ENCODE results near the gene GDA.
A peak's percentile ranks its signal among the peaks of the same experiment; 100 is the strongest.

Gene GDA

DNA sequence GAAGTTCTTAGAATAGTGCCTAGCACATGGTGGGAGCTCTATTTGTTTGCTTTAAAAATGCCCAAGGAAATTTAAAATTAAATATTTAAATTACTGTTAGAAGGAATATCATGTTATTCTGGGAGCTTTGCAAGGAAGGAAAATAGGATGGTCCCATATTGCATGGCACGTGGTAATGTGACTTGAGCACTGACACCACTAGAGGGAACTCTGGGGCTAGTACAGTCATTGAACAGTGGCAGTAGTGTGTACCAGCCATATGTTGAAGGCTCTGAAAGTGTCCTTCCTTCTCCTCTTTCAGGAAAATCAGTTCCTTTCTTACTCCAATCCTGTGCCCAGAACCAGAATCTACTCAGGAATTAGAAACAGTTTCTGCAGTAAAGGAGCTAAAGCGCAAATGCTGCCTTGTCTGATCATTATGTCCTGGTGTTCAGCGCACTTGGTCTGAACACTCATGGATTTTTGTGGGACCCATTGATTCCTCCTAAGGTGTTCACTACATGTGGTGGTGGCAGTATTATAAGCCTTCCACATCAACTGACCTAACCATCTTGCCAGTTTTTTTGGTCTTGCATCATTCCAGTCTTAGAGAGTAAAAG, 54.1 kb downstream of the GDA start:
- Histone ChIP-seq H3K79me2 (ENCODE audit: low read length) (no peaks in the 10 kb centered on the region), H3K9me2 (replicated peaks; ENCODE audit: insufficient read depth, low read length) (no peaks in the 10 kb centered on the region), H3K4me3 (ENCODE audit: low read length) (no peak overlapping the region), H3K27ac (ENCODE audit: low read length) (no peak overlapping the region), H3K9me3 (replicated peaks; ENCODE audit: insufficient read depth, low read length) (no peaks in the 10 kb centered on the region), H4K20me1 (ENCODE audit: insufficient read depth, low read length) (no peaks in the 10 kb centered on the region), H3K27me3 (replicated peaks; ENCODE audit: insufficient read depth, low read length) (no peaks in the 10 kb centered on the region), H3K4me1 (ENCODE audit: low read length) (peaks cover 11% of the 10 kb centered on the region), H3F3A (ENCODE audit: insufficient read depth, low read length) (no peaks in the 10 kb centered on the region), H3K36me3 (replicated peaks; ENCODE audit: insufficient read depth, low read length) (no peaks in the 10 kb centered on the region), H2AFZ (ENCODE audit: low read length) (0 out of 2 replicates have a peak overlapping the region, but pooled peaks have one; percentile 14), H3K9ac (ENCODE audit: low read length) (no peak overlapping the region), H3K4me2 (ENCODE audit: low read depth, low read length) (no peak overlapping the region)
- peak; percentile 54 for DNase-seq
- TF ChIP-seq, protein P1, sequence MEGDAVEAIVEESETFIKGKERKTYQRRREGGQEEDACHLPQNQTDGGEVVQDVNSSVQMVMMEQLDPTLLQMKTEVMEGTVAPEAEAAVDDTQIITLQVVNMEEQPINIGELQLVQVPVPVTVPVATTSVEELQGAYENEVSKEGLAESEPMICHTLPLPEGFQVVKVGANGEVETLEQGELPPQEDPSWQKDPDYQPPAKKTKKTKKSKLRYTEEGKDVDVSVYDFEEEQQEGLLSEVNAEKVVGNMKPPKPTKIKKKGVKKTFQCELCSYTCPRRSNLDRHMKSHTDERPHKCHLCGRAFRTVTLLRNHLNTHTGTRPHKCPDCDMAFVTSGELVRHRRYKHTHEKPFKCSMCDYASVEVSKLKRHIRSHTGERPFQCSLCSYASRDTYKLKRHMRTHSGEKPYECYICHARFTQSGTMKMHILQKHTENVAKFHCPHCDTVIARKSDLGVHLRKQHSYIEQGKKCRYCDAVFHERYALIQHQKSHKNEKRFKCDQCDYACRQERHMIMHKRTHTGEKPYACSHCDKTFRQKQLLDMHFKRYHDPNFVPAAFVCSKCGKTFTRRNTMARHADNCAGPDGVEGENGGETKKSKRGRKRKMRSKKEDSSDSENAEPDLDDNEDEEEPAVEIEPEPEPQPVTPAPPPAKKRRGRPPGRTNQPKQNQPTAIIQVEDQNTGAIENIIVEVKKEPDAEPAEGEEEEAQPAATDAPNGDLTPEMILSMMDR (IDR thresholded peaks at IDR 0.05; ENCODE audit: low read length), result peak; percentile 70
- TF ChIP-seq EZH2 (optimal IDR thresholded peaks at IDR 0.05; ENCODE audit: low read depth, low read length), result no peak

DNA sequence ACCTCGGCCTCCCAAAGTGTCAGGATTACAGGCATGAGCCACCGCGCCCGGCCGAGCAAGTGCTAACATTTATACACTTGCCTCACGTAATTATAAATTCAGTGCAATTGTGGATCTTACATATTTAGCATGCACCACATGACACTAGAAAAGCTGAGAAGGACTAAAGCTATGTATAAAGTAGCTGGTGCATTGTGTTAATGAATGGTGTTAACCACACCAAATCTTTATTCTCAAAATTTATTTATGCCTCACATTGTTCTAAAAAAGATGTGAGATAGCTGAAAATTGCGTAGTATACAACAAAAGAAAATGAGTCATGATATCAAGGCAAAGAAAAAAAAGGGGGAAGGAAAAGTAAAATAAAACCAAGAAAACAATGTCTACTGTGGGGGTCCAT, 54.8 kb downstream of the GDA start:
- no peak overlapping the region for H2AFZ ChIP-seq (ENCODE audit: low read length)
- no peak overlapping the region for H3K4me2 ChIP-seq (ENCODE audit: low read depth, low read length)
- H3K4me3 ChIP-seq (ENCODE audit: low read length), result no peak overlapping the region
- H3F3A ChIP-seq (ENCODE audit: insufficient read depth, low read length), result no peaks in the 10 kb centered on the region
- no peaks in the 10 kb centered on the region for H3K36me3 ChIP-seq (replicated peaks; ENCODE audit: insufficient read depth, low read length)
- H3K9me3 ChIP-seq (replicated peaks; ENCODE audit: insufficient read depth, low read length), result no peaks in the 10 kb centered on the region
- TF ChIP-seq EZH2 (optimal IDR thresholded peaks at IDR 0.05; ENCODE audit: low read depth, low read length) (no peak), EZH2phosphoT487 (IDR thresholded peaks at IDR 0.05; ENCODE audit: low read length) (no peak)
- TF ChIP-seq, protein P1 (IDR thresholded peaks at IDR 0.05; ENCODE audit: low read length), result no peak
- H3K79me2 ChIP-seq (ENCODE audit: low read length), result no peaks in the 10 kb centered on the region
- H3K9me2 ChIP-seq (replicated peaks; ENCODE audit: insufficient read depth, low read length), result no peaks in the 10 kb centered on the region
- no peak overlapping the region for H3K9ac ChIP-seq (ENCODE audit: low read length)
- peaks cover 11% of the 10 kb centered on the region for H3K4me1 ChIP-seq (ENCODE audit: low read length)
- no peaks in the 10 kb centered on the region for H3K27me3 ChIP-seq (replicated peaks; ENCODE audit: insufficient read depth, low read length)
- H3K27ac ChIP-seq (ENCODE audit: low read length), result no peak overlapping the region
- H4K20me1 ChIP-seq (ENCODE audit: insufficient read depth, low read length), result no peaks in the 10 kb centered on the region
- no peak for DNase-seq

DNA sequence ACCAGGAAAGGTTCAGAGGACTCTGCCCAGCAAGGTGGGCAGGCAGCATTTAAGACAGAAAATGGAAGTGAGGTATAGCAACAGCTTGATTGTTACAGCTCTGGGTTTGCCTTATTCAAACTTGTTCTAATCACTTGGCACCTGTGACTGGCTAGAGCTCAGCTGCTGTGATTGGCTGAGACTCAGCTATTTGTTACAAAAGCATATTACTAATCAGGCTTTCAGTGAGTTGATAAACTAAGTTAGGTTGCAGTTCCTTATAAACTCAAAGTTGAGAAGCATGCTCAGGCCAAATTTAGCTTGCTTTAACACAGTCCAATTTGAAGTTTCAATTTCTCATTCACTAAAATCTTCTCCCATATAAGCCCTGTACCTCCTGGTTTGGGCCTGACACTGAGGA, 56.3 kb downstream of the GDA start:
- TF ChIP-seq, protein P1 (IDR thresholded peaks at IDR 0.05; ENCODE audit: low read length), result no peak
- no peak for TF ChIP-seq EZH2 (optimal IDR thresholded peaks at IDR 0.05; ENCODE audit: low read depth, low read length)
- TF ChIP-seq EZH2phosphoT487 (IDR thresholded peaks at IDR 0.05; ENCODE audit: low read length), result no peak
- Histone ChIP-seq H3K4me3 (ENCODE audit: low read length) (no peak overlapping the region), H3K79me2 (ENCODE audit: low read length) (no peaks in the 10 kb centered on the region), H3K27me3 (replicated peaks; ENCODE audit: insufficient read depth, low read length) (no peaks in the 10 kb centered on the region), H3K27ac (ENCODE audit: low read length) (peak overlapping the region; percentile 29; the same call in 1 of the 2 replicates), H3F3A (ENCODE audit: insufficient read depth, low read length) (no peaks in the 10 kb centered on the region), H3K4me2 (ENCODE audit: low read depth, low read length) (peak overlapping the region; percentile 42), H3K9ac (ENCODE audit: low read length) (0 out of 2 replicates have a peak overlapping the region, but pooled peaks have one; percentile 12), H3K36me3 (replicated peaks; ENCODE audit: insufficient read depth, low read length) (no peaks in the 10 kb centered on the region), H3K9me3 (replicated peaks; ENCODE audit: insufficient read depth, low read length) (no peaks in the 10 kb centered on the region), H3K4me1 (ENCODE audit: low read length) (peaks cover 18% of the 10 kb centered on the region), H2AFZ (ENCODE audit: low read length) (peak overlapping the region; percentile 84), H3K9me2 (replicated peaks; ENCODE audit: insufficient read depth, low read length) (no peaks in the 10 kb centered on the region), H4K20me1 (ENCODE audit: insufficient read depth, low read length) (no peaks in the 10 kb centered on the region)
- peak; percentile 58 for DNase-seq
